RWPE2 (cell line): ENCODE results near the gene BUB3.

Experiments used
- ATAC-seq: fragments of 200-7000 bp; cut with Tn5 transposase; 3 replicates; pipeline ENCODE4 v1.9.1; 2021; ENCODE audit warnings: low read depth
- DNase-seq: peaks from one replicate; pipeline ENCODE4 v3.0.0-alpha.2; 2020; ENCODE audit warnings: low spot score
- H3K27ac ChIP-seq: fragments of 450-650 bp; 2 replicates; pipeline ENCODE4 v1.5.1; 2017; ENCODE audit warnings: mild to moderate bottlenecking; ENCODE audit not compliant: poor library complexity, severe bottlenecking
- H3K27me3 ChIP-seq: fragments of 250-450 bp; sonication (Bioruptor Pico); 2 replicates; pipeline ENCODE4 v1.5.1; 2021; ENCODE audit warnings: mild to moderate bottlenecking, moderate library complexity; ENCODE audit not compliant: insufficient read depth, poor library complexity, severe bottlenecking
- H3K36me3 ChIP-seq: fragments of 250-450 bp; sonication (Bioruptor Pico); 2 replicates; pipeline ENCODE4 v1.5.1; 2020; ENCODE audit warnings: low read depth, mild to moderate bottlenecking, moderate library complexity
- H3K4me1 ChIP-seq: fragments of 250-450 bp; sonication (Bioruptor Pico); 2 replicates; pipeline ENCODE4 v1.5.1; 2021; ENCODE audit warnings: mild to moderate bottlenecking, moderate library complexity; ENCODE audit not compliant: insufficient read depth, poor library complexity, severe bottlenecking
- H3K4me3 ChIP-seq: fragments of 250-450 bp; sonication (Bioruptor Pico); 2 replicates; pipeline ENCODE4 v1.5.1; 2021; ENCODE audit warnings: mild to moderate bottlenecking, moderate library complexity; ENCODE audit not compliant: severe bottlenecking
- H3K9me3 ChIP-seq: fragments of 250-450 bp; sonication (Bioruptor Pico); 2 replicates; pipeline ENCODE4 v1.5.1; 2021; ENCODE audit warnings: mild to moderate bottlenecking, moderate library complexity; ENCODE audit not compliant: severe bottlenecking
- TF ChIP-seq, protein P1 (sequence below): fragments of 450-650 bp; IDR thresholded peaks from one replicate; pipeline ENCODE4 v1.5.1; 2017; ENCODE audit warnings: mild to moderate bottlenecking, moderate library complexity; ENCODE audit not compliant: poor library complexity, severe bottlenecking

The BUB3 gene

DNA sequence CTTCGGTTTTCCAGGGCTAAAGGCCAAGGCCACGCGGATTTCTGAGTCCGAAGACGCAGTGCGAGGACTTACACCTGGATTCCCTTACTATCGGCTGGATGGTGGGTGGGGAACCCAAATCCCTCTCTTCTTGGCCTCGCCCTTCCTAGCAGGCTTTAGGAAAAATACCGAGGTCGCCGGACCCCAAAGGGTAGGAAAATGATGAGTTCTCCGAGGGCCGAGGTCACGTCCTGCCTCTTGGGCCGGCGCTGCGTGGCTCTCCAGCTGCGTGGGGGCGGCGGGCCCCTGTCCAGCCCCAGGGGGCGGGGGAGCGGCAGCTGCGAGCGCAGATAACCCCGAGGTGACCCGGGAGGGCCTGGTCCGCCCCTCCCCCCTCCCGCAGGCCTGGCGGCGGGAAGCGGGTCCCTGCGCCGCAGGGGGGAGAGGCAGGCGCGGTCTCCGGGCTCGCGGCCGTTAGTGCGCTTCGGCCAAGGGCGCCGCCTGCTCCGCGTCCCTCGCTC lies 19.2 kb upstream of the BUB3 start:
- TF ChIP-seq, protein P1, sequence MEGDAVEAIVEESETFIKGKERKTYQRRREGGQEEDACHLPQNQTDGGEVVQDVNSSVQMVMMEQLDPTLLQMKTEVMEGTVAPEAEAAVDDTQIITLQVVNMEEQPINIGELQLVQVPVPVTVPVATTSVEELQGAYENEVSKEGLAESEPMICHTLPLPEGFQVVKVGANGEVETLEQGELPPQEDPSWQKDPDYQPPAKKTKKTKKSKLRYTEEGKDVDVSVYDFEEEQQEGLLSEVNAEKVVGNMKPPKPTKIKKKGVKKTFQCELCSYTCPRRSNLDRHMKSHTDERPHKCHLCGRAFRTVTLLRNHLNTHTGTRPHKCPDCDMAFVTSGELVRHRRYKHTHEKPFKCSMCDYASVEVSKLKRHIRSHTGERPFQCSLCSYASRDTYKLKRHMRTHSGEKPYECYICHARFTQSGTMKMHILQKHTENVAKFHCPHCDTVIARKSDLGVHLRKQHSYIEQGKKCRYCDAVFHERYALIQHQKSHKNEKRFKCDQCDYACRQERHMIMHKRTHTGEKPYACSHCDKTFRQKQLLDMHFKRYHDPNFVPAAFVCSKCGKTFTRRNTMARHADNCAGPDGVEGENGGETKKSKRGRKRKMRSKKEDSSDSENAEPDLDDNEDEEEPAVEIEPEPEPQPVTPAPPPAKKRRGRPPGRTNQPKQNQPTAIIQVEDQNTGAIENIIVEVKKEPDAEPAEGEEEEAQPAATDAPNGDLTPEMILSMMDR = no peak
- H3K36me3 ChIP-seq = no peaks in the 10 kb centered on the region
- H3K27me3 ChIP-seq = peaks cover 91% of the 10 kb centered on the region
- no peak for ATAC-seq
- no peaks in the 10 kb centered on the region for H3K4me1 ChIP-seq
- no peaks in the 10 kb centered on the region for H3K9me3 ChIP-seq
- H3K4me3 ChIP-seq = no peak overlapping the region
- DNase-seq = no peak
- H3K27ac ChIP-seq = no peak overlapping the region

DNA sequence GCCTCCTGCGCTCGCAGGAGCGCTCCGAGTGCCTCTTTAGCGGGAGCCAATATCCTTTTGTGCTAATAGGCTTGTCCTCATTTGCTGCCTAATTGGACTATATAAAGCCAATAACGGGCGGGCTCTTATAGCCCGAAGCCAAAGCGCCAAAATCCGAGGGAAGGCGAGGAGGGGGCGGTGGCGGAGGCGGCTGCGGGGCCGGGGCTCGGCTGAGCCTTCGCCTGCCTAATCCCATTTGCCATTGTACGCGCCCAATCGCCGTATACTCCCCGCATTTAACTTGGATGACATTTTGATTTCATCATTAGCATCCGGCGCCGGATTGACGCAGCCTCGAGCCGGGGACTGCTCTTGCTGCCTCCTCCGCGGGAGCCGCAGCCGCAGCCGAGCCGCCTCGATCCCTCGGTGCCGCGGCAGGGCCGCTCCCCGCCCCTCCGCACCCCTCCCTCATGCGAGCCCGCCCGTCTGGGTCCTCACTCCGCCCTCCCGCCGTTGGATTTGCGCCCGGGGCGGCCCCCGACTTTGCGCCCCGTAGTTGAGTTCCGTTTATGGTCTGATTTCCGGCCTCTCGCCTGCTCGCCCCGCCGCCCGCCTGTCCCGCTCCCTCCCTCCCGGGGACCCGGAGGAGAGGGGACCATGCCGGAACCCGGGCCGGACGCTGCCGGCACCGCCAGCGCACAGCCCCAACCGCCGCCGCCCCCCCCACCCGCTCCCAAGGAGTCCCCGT lies 18.6 kb upstream of the BUB3 start, which contains the start of gene HMX3:
Gene HMX3, plus strand, starts transcription at position 556 of the 727 bp plus-strand sequence. Its CDS starts 81 bp downstream, at position 637.
- Histone ChIP-seq H3K27ac (no peak within 1 kb of the TSS), H3K4me3 (peak within 1 kb of the TSS; percentile 27), H3K9me3 (no peaks in the 10 kb centered on the region), H3K36me3 (no peaks in the 10 kb centered on the region), H3K4me1 (no peaks in the 10 kb centered on the region), H3K27me3 (peaks cover 97% of the 10 kb centered on the region)
- ATAC-seq (no peak), DNase-seq (no peak)
- TF ChIP-seq, protein P1 = no peak

DNA sequence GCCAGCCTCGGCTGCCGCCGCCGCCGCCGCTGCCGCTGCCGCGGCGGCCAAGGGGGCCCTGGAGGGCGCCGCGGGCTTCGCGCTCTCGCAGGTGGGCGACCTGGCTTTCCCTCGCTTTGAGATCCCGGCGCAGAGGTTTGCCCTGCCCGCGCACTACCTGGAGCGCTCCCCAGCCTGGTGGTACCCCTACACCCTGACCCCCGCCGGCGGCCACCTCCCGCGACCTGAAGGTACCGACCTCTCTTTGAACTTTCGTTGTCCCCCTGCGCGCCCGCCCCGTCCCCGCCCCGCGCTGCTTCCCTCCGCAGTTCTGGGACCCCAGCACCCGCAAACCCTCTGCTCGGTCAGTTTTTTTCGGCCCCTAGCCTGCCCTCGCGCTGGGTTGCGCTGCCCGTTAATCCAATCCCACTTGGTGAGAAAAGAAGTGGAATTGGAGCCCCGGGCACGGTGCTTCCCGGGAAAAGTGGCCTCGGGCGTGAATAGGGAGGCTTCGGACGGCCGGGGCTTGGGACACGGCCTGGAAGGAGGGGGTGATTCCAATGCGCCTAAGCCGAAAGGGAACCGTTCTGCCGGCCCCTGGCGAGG lies 17.9 kb upstream of the BUB3 start:
- H3K9me3 ChIP-seq = no peaks in the 10 kb centered on the region
- peak overlapping the region; percentile 27 for H3K4me3 ChIP-seq
- TF ChIP-seq, protein P1 = no peak
- no peaks in the 10 kb centered on the region for H3K36me3 ChIP-seq
- DNase-seq (no peak), ATAC-seq (no peak)
- H3K27me3 ChIP-seq = peaks cover 98% of the 10 kb centered on the region
- no peaks in the 10 kb centered on the region for H3K4me1 ChIP-seq
- no peak overlapping the region for H3K27ac ChIP-seq

DNA sequence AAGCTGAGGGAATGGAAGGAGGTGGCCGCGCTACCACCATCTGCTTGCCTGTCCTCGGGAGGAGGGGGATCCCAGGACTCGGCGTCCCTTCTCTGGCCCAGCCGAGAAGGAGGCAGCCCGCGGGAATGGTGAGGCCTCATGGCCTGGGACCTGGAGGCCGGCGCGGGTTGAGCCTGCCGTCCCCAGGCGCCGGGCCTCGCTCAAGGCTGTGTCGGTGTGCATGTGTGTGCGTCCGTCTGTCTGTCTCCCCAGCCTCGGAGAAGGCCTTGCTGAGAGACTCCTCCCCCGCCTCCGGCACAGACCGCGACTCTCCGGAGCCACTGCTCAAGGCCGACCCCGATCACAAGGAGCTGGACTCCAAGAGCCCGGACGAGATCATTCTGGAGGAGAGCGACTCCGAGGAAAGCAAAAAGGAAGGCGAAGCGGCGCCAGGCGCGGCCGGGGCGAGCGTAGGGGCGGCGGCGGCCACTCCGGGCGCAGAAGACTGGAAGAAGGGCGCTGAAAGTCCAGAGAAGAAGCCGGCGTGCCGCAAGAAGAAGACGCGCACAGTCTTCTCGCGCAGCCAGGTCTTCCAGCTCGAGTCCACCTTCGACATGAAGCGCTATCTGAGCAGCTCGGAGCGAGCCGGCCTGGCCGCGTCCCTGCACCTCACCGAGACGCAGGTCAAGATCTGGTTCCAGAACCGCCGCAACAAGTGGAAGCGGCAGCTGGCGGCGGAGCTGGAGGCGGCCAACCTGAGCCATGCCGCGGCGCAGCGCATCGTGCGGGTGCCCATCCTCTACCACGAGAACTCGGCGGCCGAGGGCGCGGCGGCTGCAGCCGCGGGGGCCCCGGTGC lies 17.2 kb upstream of the BUB3 start:
- Histone ChIP-seq H3K4me3 (no peak overlapping the region), H3K9me3 (no peaks in the 10 kb centered on the region), H3K4me1 (no peaks in the 10 kb centered on the region), H3K36me3 (no peaks in the 10 kb centered on the region), H3K27ac (no peak overlapping the region), H3K27me3 (peaks cover 98% of the 10 kb centered on the region)
- TF ChIP-seq, protein P1 = no peak
- peak; percentile 49 for ATAC-seq
- DNase-seq = no peak
